SJCRH30 (cell line): ENCODE data around the gene MRFAP1L1. TPM values are rescaled to one million over a fixed set of nuclear protein-coding genes. Genes with fewer than 3 reads are reported as not detected.

Experiments
- DNase-seq, 2 experiments: peaks; one replicate each; pipeline ENCODE4 v3.0.0-alpha.2; 2015 to 2020
- H3K27ac ChIP-seq: fragments of 250-450 bp; sonication (Bioruptor Pico); 2 replicates; pipeline ENCODE4 v1.5.1; 2020; ENCODE audit warnings: mild to moderate bottlenecking, moderate library complexity
- H3K27me3 ChIP-seq: fragments of 250-450 bp; sonication (Bioruptor Pico); 2 replicates; pipeline ENCODE4 v1.5.1; 2020; ENCODE audit warnings: mild to moderate bottlenecking, moderate library complexity
- H3K36me3 ChIP-seq: fragments of 250-450 bp; sonication (Bioruptor Pico); 2 replicates; pipeline ENCODE4 v1.5.1; 2020; ENCODE audit warnings: mild to moderate bottlenecking, moderate library complexity
- H3K4me1 ChIP-seq: fragments of 250-450 bp; sonication (Bioruptor Pico); 2 replicates; pipeline ENCODE4 v1.5.1; 2020; ENCODE audit warnings: mild to moderate bottlenecking, moderate library complexity
- H3K4me3 ChIP-seq: fragments of 250-450 bp; sonication (Bioruptor Pico); 2 replicates; pipeline ENCODE4 v1.5.1; 2020; ENCODE audit warnings: mild to moderate bottlenecking, moderate library complexity
- H3K9me3 ChIP-seq: fragments of 250-450 bp; sonication (Bioruptor Pico); replicated peaks from 2 replicates; pipeline ENCODE4 v1.5.1; 2020; ENCODE audit warnings: mild to moderate bottlenecking, moderate library complexity
- total RNA-seq: library from RNA; depleted of rRNA; stranded (reverse); fragments of >200 nt; shearing (Covaris generic); gene quantifications from 2 replicates; pipeline ENCODE4 v1.2.3, GENCODE V29; 2014

The MRFAP1L1 gene
- total RNA-seq, 1 experiment from 2014 or later = 88.4 TPM

GRCh38 chr4:6693231-6694176, 16.2 kb downstream of the MRFAP1L1 start, which contains the start of gene S100P:
TSS of gene S100P (plus strand) at chr4:6693878. CDS start at chr4:6693933, 55 bp downstream.
- peak in 1 of 2 experiments; percentile 39 for DNase-seq
- peaks cover 30% of the 10 kb centered on the region for H3K4me1 ChIP-seq
- H3K27me3 ChIP-seq = no peaks in the 10 kb centered on the region
- H3K27ac ChIP-seq = peak within 1 kb of the TSS; percentile 41
- H3K36me3 ChIP-seq = no peaks in the 10 kb centered on the region
- no peaks in the 10 kb centered on the region for H3K9me3 ChIP-seq
- H3K4me3 ChIP-seq = no peak within 1 kb of the TSS

GRCh38 chr4:6692806-6693205, 16.9 kb downstream of the MRFAP1L1 start:
- peak overlapping the region; percentile 41 for H3K27ac ChIP-seq
- H3K4me1 ChIP-seq = peaks cover 34% of the 10 kb centered on the region
- H3K27me3 ChIP-seq = no peaks in the 10 kb centered on the region
- no peaks in the 10 kb centered on the region for H3K36me3 ChIP-seq
- no peaks in the 10 kb centered on the region for H3K9me3 ChIP-seq
- peak; percentile 64 to 85 for DNase-seq
- no peak overlapping the region for H3K4me3 ChIP-seq

GRCh38 chr4:6692379-6692778, 17.3 kb downstream of the MRFAP1L1 start:
- Histone ChIP-seq H3K36me3 (no peaks in the 10 kb centered on the region), H3K9me3 (no peaks in the 10 kb centered on the region), H3K27me3 (no peaks in the 10 kb centered on the region), H3K4me1 (peaks cover 34% of the 10 kb centered on the region), H3K4me3 (no peak overlapping the region), H3K27ac (peak overlapping the region; percentile 41)
- no peak for DNase-seq

- H3K9me3 ChIP-seq = no peaks in the 10 kb centered on the region
- peak overlapping the region; percentile 75 for H3K27ac ChIP-seq
- peaks cover 34% of the 10 kb centered on the region for H3K4me1 ChIP-seq
- no peaks in the 10 kb centered on the region for H3K36me3 ChIP-seq
- DNase-seq = no peak
- no peaks in the 10 kb centered on the region for H3K27me3 ChIP-seq
- H3K4me3 ChIP-seq = peak overlapping the region; percentile 29; the same call in 1 of the 2 replicates
These were observed 20.1 kb downstream of the MRFAP1L1 start for GRCh38 chr4:6689506-6689960.

GRCh38 chr4:6688879-6689505, 20.7 kb downstream of the MRFAP1L1 start:
- Histone ChIP-seq H3K36me3 (no peaks in the 10 kb centered on the region), H3K27ac (peak overlapping the region; percentile 75), H3K4me1 (peaks cover 34% of the 10 kb centered on the region), H3K27me3 (no peaks in the 10 kb centered on the region), H3K4me3 (peak overlapping the region; percentile 29), H3K9me3 (no peaks in the 10 kb centered on the region)
- DNase-seq = peak; percentile 95 to 96

- DNase-seq = peak in 1 of 2 experiments; percentile 32
These were observed 21.5 kb downstream of the MRFAP1L1 start for GRCh38 chr4:6687947-6688878.

GRCh38 chr4:6686104-6686787, 23.4 kb downstream of the MRFAP1L1 start:
- no peak overlapping the region for H3K27ac ChIP-seq

More at GRCh38 chr4:6687947-6688878, 21.5 kb downstream of the MRFAP1L1 start:
- H3K27ac ChIP-seq = peak overlapping the region; percentile 75
- H3K4me1 ChIP-seq = peaks cover 31% of the 10 kb centered on the region
- no peaks in the 10 kb centered on the region for H3K27me3 ChIP-seq
- no peaks in the 10 kb centered on the region for H3K36me3 ChIP-seq
- peak overlapping the region; percentile 29 for H3K4me3 ChIP-seq
- no peaks in the 10 kb centered on the region for H3K9me3 ChIP-seq

GRCh38 chr4:6684656-6685055, 25.0 kb downstream of the MRFAP1L1 start:
- Histone ChIP-seq H3K4me1 (peaks cover 13% of the 10 kb centered on the region), H3K27ac (no peak overlapping the region), H3K36me3 (no peaks in the 10 kb centered on the region), H3K27me3 (no peaks in the 10 kb centered on the region), H3K9me3 (no peaks in the 10 kb centered on the region), H3K4me3 (no peak overlapping the region)
- DNase-seq = no peak

More at GRCh38 chr4:6686104-6686787, 23.4 kb downstream of the MRFAP1L1 start:
- H3K9me3 ChIP-seq = no peaks in the 10 kb centered on the region
- H3K36me3 ChIP-seq = no peaks in the 10 kb centered on the region
- no peak for DNase-seq
- peaks cover 19% of the 10 kb centered on the region for H3K4me1 ChIP-seq
- no peaks in the 10 kb centered on the region for H3K27me3 ChIP-seq
- no peak overlapping the region for H3K4me3 ChIP-seq

GRCh38 chr4:6682862-6683590, 26.6 kb downstream of the MRFAP1L1 start:
- no peaks in the 10 kb centered on the region; the same call in 1 of the 2 replicates for H3K4me1 ChIP-seq
- no peak overlapping the region for H3K27ac ChIP-seq
- H3K27me3 ChIP-seq = no peaks in the 10 kb centered on the region
- no peaks in the 10 kb centered on the region for H3K9me3 ChIP-seq
- DNase-seq = no peak
- no peaks in the 10 kb centered on the region for H3K36me3 ChIP-seq
- no peak overlapping the region for H3K4me3 ChIP-seq

GRCh38 chr4:6681191-6681590, 28.5 kb downstream of the MRFAP1L1 start:
- no peaks in the 10 kb centered on the region for H3K4me1 ChIP-seq
- H3K36me3 ChIP-seq = peaks cover 6% of the 10 kb centered on the region; the same call in 1 of the 2 replicates
- DNase-seq = no peak

GRCh38 chr4:6680372-6681034, 29.2 kb downstream of the MRFAP1L1 start:
- Histone ChIP-seq H3K4me3 (no peak overlapping the region), H3K27me3 (no peaks in the 10 kb centered on the region), H3K27ac (no peak overlapping the region), H3K9me3 (no peaks in the 10 kb centered on the region), H3K36me3 (peaks cover 11% of the 10 kb centered on the region), H3K4me1 (no peaks in the 10 kb centered on the region)
- no peak for DNase-seq

More at GRCh38 chr4:6681191-6681590, 28.5 kb downstream of the MRFAP1L1 start:
- Histone ChIP-seq H3K27me3 (no peaks in the 10 kb centered on the region), H3K27ac (no peak overlapping the region), H3K4me3 (no peak overlapping the region), H3K9me3 (no peaks in the 10 kb centered on the region)

GRCh38 chr4:6676722-6677558, 32.7 kb downstream of the MRFAP1L1 start:
- Histone ChIP-seq H3K36me3 (peaks cover 12% of the 10 kb centered on the region), H3K27ac (no peak overlapping the region), H3K4me3 (no peak overlapping the region), H3K27me3 (no peaks in the 10 kb centered on the region), H3K4me1 (peaks cover 3% of the 10 kb centered on the region; the same call in 1 of the 2 replicates), H3K9me3 (no peaks in the 10 kb centered on the region)
- DNase-seq = no peak
